ENCODE results near the gene SELENOI. TPM values are rescaled to one million over a fixed set of nuclear protein-coding genes. Genes with fewer than 3 reads are reported as not detected.

The SELENOI gene
- total and polyA plus RNA-seq, 8 donors, result 15.9 to 34.4 (median 17.9) TPM

GRCh38 chr2:26340831-26341230 lies 5.1 kb upstream of the SELENOI start:
- no peak overlapping the region for H3K27ac ChIP-seq
- no peak for TF ChIP-seq CTCF (IDR thresholded peaks at IDR 0.05)
- no peak for ATAC-seq
- H3K27me3 ChIP-seq, result no peaks in the 10 kb centered on the region
- no peak overlapping the region for H3K4me3 ChIP-seq
- DNase-seq, result no peak
- no peaks in the 10 kb centered on the region for H3K9me3 ChIP-seq
- intact Hi-C loops (cut with DNase I), result no loop called here
- peaks cover 7 to 9% of the 10 kb centered on the region in 2 donors for H3K4me1 ChIP-seq
- H3K36me3 ChIP-seq, result no peaks in the 10 kb centered on the region

- Histone ChIP-seq H3K27ac (peak overlapping the region; percentile 91), H3K27me3 (no peaks in the 10 kb centered on the region), H3K36me3 (no peaks in the 10 kb centered on the region), H3K4me3 (peak overlapping the region; percentile 70 to 76), H3K4me1 (peaks cover 15 to 31% of the 10 kb centered on the region in 2 donors), H3K9me3 (no peaks in the 10 kb centered on the region)
- intact Hi-C loops (cut with DNase I), result no loop called here
- no peak for TF ChIP-seq CTCF (IDR thresholded peaks at IDR 0.05)
- DNase-seq (peak in 1 of 4 donors; percentile 27), ATAC-seq (no peak)
These were observed 1.2 kb upstream of the SELENOI start for GRCh38 chr2:26344581-26345282.

- H3K36me3 ChIP-seq, result no peaks in the 10 kb centered on the region
- intact Hi-C loops (cut with DNase I), result no loop called here
These were observed 729 bp upstream of the SELENOI start for GRCh38 chr2:26345283-26345544.

GRCh38 chr2:26346454-26347053 lies 611 bp downstream of the SELENOI start, which contains the start of gene ADGRF3:
Gene ADGRF3, minus strand, starts transcription at chr2:26346789. Its CDS starts 555 bp downstream, at chr2:26346234.
- Histone ChIP-seq H3K9me3 (no peaks in the 10 kb centered on the region), H3K4me3 (peak within 1 kb of the TSS; percentile 76 to 85), H3K27me3 (no peaks in the 10 kb centered on the region), H3K27ac (peak within 1 kb of the TSS; percentile 91 to 93), H3K4me1 (peaks cover 15 to 31% of the 10 kb centered on the region in 2 donors), H3K36me3 (no peaks in the 10 kb centered on the region)
- peak; percentile 47 to 82 (median 66) for DNase-seq
- TF ChIP-seq CTCF (IDR thresholded peaks at IDR 0.05), result no peak
- intact Hi-C loops (cut with DNase I), result no loop called here
- peak; percentile 65 for ATAC-seq

More at GRCh38 chr2:26345283-26345544, 729 bp upstream of the SELENOI start:
- Histone ChIP-seq H3K9me3 (no peaks in the 10 kb centered on the region), H3K4me3 (peak overlapping the region; percentile 70 to 76), H3K27ac (peak overlapping the region; percentile 91), H3K27me3 (no peaks in the 10 kb centered on the region), H3K4me1 (peaks cover 15 to 31% of the 10 kb centered on the region in 2 donors)
- ATAC-seq (no peak), DNase-seq (no peak)
- TF ChIP-seq CTCF (IDR thresholded peaks at IDR 0.05), result no peak

- intact Hi-C loops (cut with DNase I), result no loop called here
- no peak for DNase-seq
These were observed 1.4 kb downstream of the SELENOI start for GRCh38 chr2:26347286-26347865.

More at GRCh38 chr2:26347286-26347865, 1.4 kb downstream of the SELENOI start:
- H3K36me3 ChIP-seq, result no peaks in the 10 kb centered on the region
- H3K27ac ChIP-seq, result peak overlapping the region; percentile 91 to 93
- peak overlapping the region in 1 of 2 donors; percentile 76 for H3K4me3 ChIP-seq
- ATAC-seq, result no peak
- H3K4me1 ChIP-seq, result peaks cover 15 to 31% of the 10 kb centered on the region in 2 donors
- H3K27me3 ChIP-seq, result no peaks in the 10 kb centered on the region
- TF ChIP-seq CTCF (IDR thresholded peaks at IDR 0.05), result no peak
- no peaks in the 10 kb centered on the region for H3K9me3 ChIP-seq

Data from left lung (tissue), 10 donors.